Suprapubic skin (tissue), 4 donors: Measurements from ENCODE around the gene ATG2A.

Experiments used
- EP300 ChIP-seq: sonication (generic); formaldehyde crosslinking; IDR thresholded peaks from one replicate; pipeline ENCODE4 v1.6.1; 2017; ENCODE audit warnings: antibody characterized with exemption
- POLR2A ChIP-seq, 2 donors: fragments of 450-650 bp; IDR thresholded peaks; one replicate each; pipeline ENCODE4 v1.6.1; 2017; ENCODE audit warnings: antibody characterized with exemption in 2 of 2, mild to moderate bottlenecking in 2 of 2, moderate library complexity in 2 of 2
- POLR2AphosphoS5 ChIP-seq, 3 donors: sonication (generic); formaldehyde crosslinking; IDR thresholded peaks; one replicate each; pipeline ENCODE4 v1.6.1; 2017; ENCODE audit warnings: antibody characterized with exemption in 3 of 3
- TF ChIP-seq, protein P1 (sequence below), 2 donors: fragments of 200-600 bp in 1 of 2; fragments of 450-650 bp in 1 of 2; sonication (generic) in 1 of 2; IDR thresholded peaks; one replicate each; pipeline ENCODE4 v1.5.1; 2016 to 2019; ENCODE audit warnings: antibody characterized with exemption in 2 of 2, mild to moderate bottlenecking in 1 of 2, moderate library complexity in 1 of 2

DNA sequence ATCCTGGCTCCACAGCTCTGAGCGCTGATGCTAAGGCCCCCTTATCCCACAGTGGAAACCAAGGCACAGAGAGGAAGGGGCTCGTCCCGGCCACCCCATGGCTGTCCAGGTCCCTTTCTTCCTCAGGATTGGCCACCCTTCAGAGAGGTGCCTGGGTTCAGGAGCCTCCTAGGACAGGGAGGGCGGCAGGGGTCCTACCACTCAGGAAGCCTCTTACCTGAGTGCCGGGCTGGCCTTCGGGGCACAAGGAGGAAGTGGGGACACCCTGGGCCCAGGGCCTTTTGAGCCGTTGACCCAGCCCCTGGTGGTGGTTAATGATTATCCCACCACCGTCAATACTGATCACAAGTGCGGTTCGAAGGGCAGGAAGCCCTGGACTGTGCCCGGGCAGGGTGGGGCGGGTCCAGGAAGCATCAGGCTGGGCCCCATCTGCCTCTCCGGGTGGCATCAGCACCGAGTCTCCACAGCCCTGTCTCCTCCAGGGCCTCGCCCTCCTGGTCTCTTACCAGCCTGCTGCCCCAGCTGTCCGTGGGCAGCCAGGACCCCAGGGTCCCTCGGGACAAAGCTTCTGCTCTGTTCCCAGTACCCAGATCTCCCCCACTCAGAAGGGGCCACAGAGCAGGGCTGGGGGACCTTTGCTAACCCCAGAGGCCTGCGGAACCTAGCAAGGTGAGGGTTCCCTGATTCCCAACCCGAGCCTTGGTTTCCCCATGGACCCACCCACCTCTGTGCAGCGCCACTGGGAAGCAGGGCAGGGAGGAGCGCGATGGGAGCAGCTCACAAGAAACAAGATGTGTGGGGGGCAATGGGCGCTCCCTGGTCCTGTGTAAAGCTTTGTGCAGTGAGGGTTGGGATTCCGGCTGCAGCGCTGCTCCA lies 23.6 kb downstream of the ATG2A start:
- TF ChIP-seq, protein P1, sequence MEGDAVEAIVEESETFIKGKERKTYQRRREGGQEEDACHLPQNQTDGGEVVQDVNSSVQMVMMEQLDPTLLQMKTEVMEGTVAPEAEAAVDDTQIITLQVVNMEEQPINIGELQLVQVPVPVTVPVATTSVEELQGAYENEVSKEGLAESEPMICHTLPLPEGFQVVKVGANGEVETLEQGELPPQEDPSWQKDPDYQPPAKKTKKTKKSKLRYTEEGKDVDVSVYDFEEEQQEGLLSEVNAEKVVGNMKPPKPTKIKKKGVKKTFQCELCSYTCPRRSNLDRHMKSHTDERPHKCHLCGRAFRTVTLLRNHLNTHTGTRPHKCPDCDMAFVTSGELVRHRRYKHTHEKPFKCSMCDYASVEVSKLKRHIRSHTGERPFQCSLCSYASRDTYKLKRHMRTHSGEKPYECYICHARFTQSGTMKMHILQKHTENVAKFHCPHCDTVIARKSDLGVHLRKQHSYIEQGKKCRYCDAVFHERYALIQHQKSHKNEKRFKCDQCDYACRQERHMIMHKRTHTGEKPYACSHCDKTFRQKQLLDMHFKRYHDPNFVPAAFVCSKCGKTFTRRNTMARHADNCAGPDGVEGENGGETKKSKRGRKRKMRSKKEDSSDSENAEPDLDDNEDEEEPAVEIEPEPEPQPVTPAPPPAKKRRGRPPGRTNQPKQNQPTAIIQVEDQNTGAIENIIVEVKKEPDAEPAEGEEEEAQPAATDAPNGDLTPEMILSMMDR (IDR thresholded peaks at IDR 0.05) = no peak
- TF ChIP-seq POLR2A (IDR thresholded peaks at IDR 0.05) (no peak), POLR2AphosphoS5 (IDR thresholded peaks at IDR 0.05) (no peak), EP300 (no peak)
